ENCODE data around the gene IFT74. TPM values are rescaled to one million over a fixed set of nuclear protein-coding genes. Genes with fewer than 3 reads are reported as not detected.
A peak's percentile ranks its signal among the peaks of the same experiment; 100 is the strongest.

Gene IFT74
- total and polyA plus RNA-seq, 2 of the 13 experiments (the other 11 are each of a cell fraction or from before 2014, with no cell fraction given): 4.2 to 12.3 TPM

GRCh38 chr9:26946753-26947727, 9.2 kb upstream of the IFT74 start, which contains the start of gene PLAA (continued):
- TF ChIP-seq ZMAT3 (CRISPR knock-in tag; conservative IDR thresholded peaks at IDR 0.05) (peak; percentile 89), THAP7 (CRISPR knock-in tag; IDR thresholded peaks at IDR 0.05) (peak; percentile 81; the same call in 1 of the 2 replicates), ZNF777 (CRISPR knock-in tag; IDR thresholded peaks at IDR 0.05) (no peak), XRCC5 (optimal IDR thresholded peaks at IDR 0.05; ENCODE audit: low read length) (peak; percentile 56), ZFP37 (CRISPR knock-in tag; IDR thresholded peaks at IDR 0.05; ENCODE audit: borderline replicate concordance) (no peak), TMF1 (CRISPR knock-in tag; IDR thresholded peaks at IDR 0.05; ENCODE audit: low read depth) (0 out of 2 replicates have a peak, but pooled peaks have one; percentile 47), MIXL1 (CRISPR knock-in tag; IDR thresholded peaks at IDR 0.05) (no peak; the same call in 1 of the 2 replicates), PAWR (CRISPR knock-in tag; IDR thresholded peaks at IDR 0.05; ENCODE audit: borderline replicate concordance) (0 out of 2 replicates have a peak, but pooled peaks have one; percentile 47), ZNF260 (CRISPR knock-in tag; IDR thresholded peaks at IDR 0.05; ENCODE audit: borderline replicate concordance, low read depth) (no peak), ZNF20 (CRISPR knock-in tag; IDR thresholded peaks at IDR 0.05) (no peak), RARA (CRISPR knock-in tag; IDR thresholded peaks at IDR 0.05) (no peak)
- TF ChIP-seq, protein P1, sequence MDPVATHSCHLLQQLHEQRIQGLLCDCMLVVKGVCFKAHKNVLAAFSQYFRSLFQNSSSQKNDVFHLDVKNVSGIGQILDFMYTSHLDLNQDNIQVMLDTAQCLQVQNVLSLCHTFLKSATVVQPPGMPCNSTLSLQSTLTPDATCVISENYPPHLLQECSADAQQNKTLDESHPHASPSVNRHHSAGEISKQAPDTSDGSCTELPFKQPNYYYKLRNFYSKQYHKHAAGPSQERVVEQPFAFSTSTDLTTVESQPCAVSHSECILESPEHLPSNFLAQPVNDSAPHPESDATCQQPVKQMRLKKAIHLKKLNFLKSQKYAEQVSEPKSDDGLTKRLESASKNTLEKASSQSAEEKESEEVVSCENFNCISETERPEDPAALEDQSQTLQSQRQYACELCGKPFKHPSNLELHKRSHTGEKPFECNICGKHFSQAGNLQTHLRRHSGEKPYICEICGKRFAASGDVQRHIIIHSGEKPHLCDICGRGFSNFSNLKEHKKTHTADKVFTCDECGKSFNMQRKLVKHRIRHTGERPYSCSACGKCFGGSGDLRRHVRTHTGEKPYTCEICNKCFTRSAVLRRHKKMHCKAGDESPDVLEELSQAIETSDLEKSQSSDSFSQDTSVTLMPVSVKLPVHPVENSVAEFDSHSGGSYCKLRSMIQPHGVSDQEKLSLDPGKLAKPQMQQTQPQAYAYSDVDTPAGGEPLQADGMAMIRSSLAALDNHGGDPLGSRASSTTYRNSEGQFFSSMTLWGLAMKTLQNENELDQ (CRISPR knock-in tag; IDR thresholded peaks at IDR 0.05; ENCODE audit: borderline replicate concordance): no peak
- TF ChIP-seq, protein P2, sequence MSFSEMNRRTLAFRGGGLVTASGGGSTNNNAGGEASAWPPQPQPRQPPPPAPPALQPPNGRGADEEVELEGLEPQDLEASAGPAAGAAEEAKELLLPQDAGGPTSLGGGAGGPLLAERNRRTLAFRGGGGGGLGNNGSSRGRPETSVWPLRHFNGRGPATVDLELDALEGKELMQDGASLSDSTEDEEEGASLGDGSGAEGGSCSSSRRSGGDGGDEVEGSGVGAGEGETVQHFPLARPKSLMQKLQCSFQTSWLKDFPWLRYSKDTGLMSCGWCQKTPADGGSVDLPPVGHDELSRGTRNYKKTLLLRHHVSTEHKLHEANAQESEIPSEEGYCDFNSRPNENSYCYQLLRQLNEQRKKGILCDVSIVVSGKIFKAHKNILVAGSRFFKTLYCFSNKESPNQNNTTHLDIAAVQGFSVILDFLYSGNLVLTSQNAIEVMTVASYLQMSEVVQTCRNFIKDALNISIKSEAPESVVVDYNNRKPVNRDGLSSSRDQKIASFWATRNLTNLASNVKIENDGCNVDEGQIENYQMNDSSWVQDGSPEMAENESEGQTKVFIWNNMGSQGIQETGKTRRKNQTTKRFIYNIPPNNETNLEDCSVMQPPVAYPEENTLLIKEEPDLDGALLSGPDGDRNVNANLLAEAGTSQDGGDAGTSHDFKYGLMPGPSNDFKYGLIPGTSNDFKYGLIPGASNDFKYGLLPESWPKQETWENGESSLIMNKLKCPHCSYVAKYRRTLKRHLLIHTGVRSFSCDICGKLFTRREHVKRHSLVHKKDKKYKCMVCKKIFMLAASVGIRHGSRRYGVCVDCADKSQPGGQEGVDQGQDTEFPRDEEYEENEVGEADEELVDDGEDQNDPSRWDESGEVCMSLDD (CRISPR knock-in tag; IDR thresholded peaks at IDR 0.05; ENCODE audit: borderline replicate concordance): no peak
- TF ChIP-seq, protein P3, sequence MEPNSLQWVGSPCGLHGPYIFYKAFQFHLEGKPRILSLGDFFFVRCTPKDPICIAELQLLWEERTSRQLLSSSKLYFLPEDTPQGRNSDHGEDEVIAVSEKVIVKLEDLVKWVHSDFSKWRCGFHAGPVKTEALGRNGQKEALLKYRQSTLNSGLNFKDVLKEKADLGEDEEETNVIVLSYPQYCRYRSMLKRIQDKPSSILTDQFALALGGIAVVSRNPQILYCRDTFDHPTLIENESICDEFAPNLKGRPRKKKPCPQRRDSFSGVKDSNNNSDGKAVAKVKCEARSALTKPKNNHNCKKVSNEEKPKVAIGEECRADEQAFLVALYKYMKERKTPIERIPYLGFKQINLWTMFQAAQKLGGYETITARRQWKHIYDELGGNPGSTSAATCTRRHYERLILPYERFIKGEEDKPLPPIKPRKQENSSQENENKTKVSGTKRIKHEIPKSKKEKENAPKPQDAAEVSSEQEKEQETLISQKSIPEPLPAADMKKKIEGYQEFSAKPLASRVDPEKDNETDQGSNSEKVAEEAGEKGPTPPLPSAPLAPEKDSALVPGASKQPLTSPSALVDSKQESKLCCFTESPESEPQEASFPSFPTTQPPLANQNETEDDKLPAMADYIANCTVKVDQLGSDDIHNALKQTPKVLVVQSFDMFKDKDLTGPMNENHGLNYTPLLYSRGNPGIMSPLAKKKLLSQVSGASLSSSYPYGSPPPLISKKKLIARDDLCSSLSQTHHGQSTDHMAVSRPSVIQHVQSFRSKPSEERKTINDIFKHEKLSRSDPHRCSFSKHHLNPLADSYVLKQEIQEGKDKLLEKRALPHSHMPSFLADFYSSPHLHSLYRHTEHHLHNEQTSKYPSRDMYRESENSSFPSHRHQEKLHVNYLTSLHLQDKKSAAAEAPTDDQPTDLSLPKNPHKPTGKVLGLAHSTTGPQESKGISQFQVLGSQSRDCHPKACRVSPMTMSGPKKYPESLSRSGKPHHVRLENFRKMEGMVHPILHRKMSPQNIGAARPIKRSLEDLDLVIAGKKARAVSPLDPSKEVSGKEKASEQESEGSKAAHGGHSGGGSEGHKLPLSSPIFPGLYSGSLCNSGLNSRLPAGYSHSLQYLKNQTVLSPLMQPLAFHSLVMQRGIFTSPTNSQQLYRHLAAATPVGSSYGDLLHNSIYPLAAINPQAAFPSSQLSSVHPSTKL (CRISPR knock-in tag; IDR thresholded peaks at IDR 0.05): peak; percentile 32; the same call in 1 of the 2 replicates

Data from HepG2 (cell line).